ENCODE measurements around the gene SYCP2. TPM values are rescaled to one million over a fixed set of nuclear protein-coding genes. Genes with fewer than 3 reads are reported as not detected.
"Not testable (repeated sequence)": the region's sequence is repeated elsewhere in the genome, so short reads cannot be mapped to it uniquely, and the experiment has no call there.

The SYCP2 gene
- polyA plus RNA-seq, 3 donors, result 0.28 to 1.2 (median 0.30) TPM

GRCh38 chr20:59891581-59891980, 41.9 kb downstream of the SYCP2 start:
- Mint-ChIP-seq H3K4me3 (no peak overlapping the region), H3K27me3 (ENCODE audit: low read depth in 3 of 3) (peaks cover 0 to 10% (median 10%) of the 10 kb centered on the region in 3 donors), H3K9me3 (peaks cover 0 to 2% (median 0%) of the 10 kb centered on the region in 7 donors), H3K36me3 (peaks cover 0 to 2% of the 10 kb centered on the region in 2 donors), H3K27ac (no peak overlapping the region), H3K4me1 (no peaks in the 10 kb centered on the region)
- no peaks in the 10 kb centered on the region for H4K20me1 ChIP-seq (ENCODE audit: insufficient read depth, low read length)
- no peaks in the 10 kb centered on the region for H3K4me1 ChIP-seq (ENCODE audit: control insufficient read depth in 1 of 2, insufficient read depth in 2 of 2, low read length in 2 of 2)
- H3K27me3 ChIP-seq (ENCODE audit: control insufficient read depth in 2 of 2, insufficient read depth in 2 of 2, low read length in 2 of 2), result peaks cover 2 to 6% of the 10 kb centered on the region in 2 donors
- H3K4me3 ChIP-seq (replicated peaks in 1 of 3; ENCODE audit: low read depth in 2 of 3, low read length in 3 of 3), result no peak overlapping the region
- intact Hi-C loops (cut with micrococcal nuclease), result no loop called here
- DNase-seq, result no peak
- H2AFZ ChIP-seq (ENCODE audit: insufficient read depth, low read depth, low read length, poor library complexity, severe bottlenecking), result no peak overlapping the region
- no peaks in the 10 kb centered on the region for H3K9me3 ChIP-seq (replicated peaks in 1 of 2; ENCODE audit: control insufficient read depth in 1 of 2, insufficient read depth in 1 of 2, low read length in 2 of 2)
- H3K27ac ChIP-seq (ENCODE audit: low read depth in 1 of 2, low read length in 2 of 2), result no peak overlapping the region
- no peaks in the 10 kb centered on the region for H3K79me2 ChIP-seq (ENCODE audit: insufficient read depth, low read length)
- WGBS (ENCODE audit: insufficient coverage), result no CpG with 5 or more reads among the region's 1 CpG
- no peak overlapping the region for H3K9ac ChIP-seq (ENCODE audit: insufficient read depth, low read length, poor library complexity, severe bottlenecking)
- TF ChIP-seq CTCF (IDR thresholded peaks at IDR 0.05), result no peak
- H3K4me2 ChIP-seq (replicated peaks; ENCODE audit: extremely low read depth, low read length, poor library complexity, severe bottlenecking), result no peak overlapping the region
- H3K36me3 ChIP-seq (replicated peaks in 1 of 2; ENCODE audit: control insufficient read depth in 1 of 2, insufficient read depth in 2 of 2, low read length in 2 of 2), result no peaks in the 10 kb centered on the region

- H3K9me3 Mint-ChIP-seq; DNase-seq; H3K4me3 ChIP-seq (replicated peaks in 1 of 3; ENCODE audit: low read depth in 2 of 3, low read length in 3 of 3); H3K36me3 Mint-ChIP-seq; H3K4me1 Mint-ChIP-seq; H2AFZ ChIP-seq (ENCODE audit: insufficient read depth, low read depth, low read length, poor library complexity, severe bottlenecking); H3K27me3 ChIP-seq (ENCODE audit: control insufficient read depth in 2 of 2, insufficient read depth in 2 of 2, low read length in 2 of 2); H4K20me1 ChIP-seq (ENCODE audit: insufficient read depth, low read length); H3K79me2 ChIP-seq (ENCODE audit: insufficient read depth, low read length); H3K27ac ChIP-seq (ENCODE audit: low read depth in 1 of 2, low read length in 2 of 2); H3K27me3 Mint-ChIP-seq (ENCODE audit: low read depth in 3 of 3); H3K27ac Mint-ChIP-seq; H3K36me3 ChIP-seq (replicated peaks in 1 of 2; ENCODE audit: control insufficient read depth in 1 of 2, insufficient read depth in 2 of 2, low read length in 2 of 2); H3K9me3 ChIP-seq (replicated peaks in 1 of 2; ENCODE audit: control insufficient read depth in 1 of 2, insufficient read depth in 1 of 2, low read length in 2 of 2); H3K4me2 ChIP-seq (replicated peaks; ENCODE audit: extremely low read depth, low read length, poor library complexity, severe bottlenecking); H3K9ac ChIP-seq (ENCODE audit: insufficient read depth, low read length, poor library complexity, severe bottlenecking); intact Hi-C loops (cut with micrococcal nuclease); H3K4me3 Mint-ChIP-seq; H3K4me1 ChIP-seq (ENCODE audit: control insufficient read depth in 1 of 2, insufficient read depth in 2 of 2, low read length in 2 of 2): not testable (repeated sequence)
- WGBS (ENCODE audit: insufficient coverage), result no CpG with 5 or more reads among the region's 2 CpGs
These were observed 43.4 kb downstream of the SYCP2 start for GRCh38 chr20:59890035-59890434.

All from CD14-positive monocyte (primary cell).